ENCODE data around the gene CNTN2. TPM values are rescaled to one million over a fixed set of nuclear protein-coding genes. Genes with fewer than 3 reads are reported as not detected.

The CNTN2 gene
- total RNA-seq, 1 donor from 2014 or later, result not detected

GRCh38 chr1:205016075-205016474, 26.9 kb upstream of the CNTN2 start:
- H3K9me3 Mint-ChIP-seq, result no peaks in the 10 kb centered on the region
- TF ChIP-seq, protein P1, sequence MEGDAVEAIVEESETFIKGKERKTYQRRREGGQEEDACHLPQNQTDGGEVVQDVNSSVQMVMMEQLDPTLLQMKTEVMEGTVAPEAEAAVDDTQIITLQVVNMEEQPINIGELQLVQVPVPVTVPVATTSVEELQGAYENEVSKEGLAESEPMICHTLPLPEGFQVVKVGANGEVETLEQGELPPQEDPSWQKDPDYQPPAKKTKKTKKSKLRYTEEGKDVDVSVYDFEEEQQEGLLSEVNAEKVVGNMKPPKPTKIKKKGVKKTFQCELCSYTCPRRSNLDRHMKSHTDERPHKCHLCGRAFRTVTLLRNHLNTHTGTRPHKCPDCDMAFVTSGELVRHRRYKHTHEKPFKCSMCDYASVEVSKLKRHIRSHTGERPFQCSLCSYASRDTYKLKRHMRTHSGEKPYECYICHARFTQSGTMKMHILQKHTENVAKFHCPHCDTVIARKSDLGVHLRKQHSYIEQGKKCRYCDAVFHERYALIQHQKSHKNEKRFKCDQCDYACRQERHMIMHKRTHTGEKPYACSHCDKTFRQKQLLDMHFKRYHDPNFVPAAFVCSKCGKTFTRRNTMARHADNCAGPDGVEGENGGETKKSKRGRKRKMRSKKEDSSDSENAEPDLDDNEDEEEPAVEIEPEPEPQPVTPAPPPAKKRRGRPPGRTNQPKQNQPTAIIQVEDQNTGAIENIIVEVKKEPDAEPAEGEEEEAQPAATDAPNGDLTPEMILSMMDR (IDR thresholded peaks at IDR 0.05), result no peak
- ChIA-PET POLR2A (no interaction called here), CTCF (interaction anchor here (1.1 kb wide), 1 partner anchor 46 kb away, joined by 5 read pairs; no protein-coding TSS in a partner anchor)
- H3K36me3 Mint-ChIP-seq (ENCODE audit: low read depth), result no peaks in the 10 kb centered on the region
- no peak overlapping the region for H3K4me3 Mint-ChIP-seq
- peaks cover 2% of the 10 kb centered on the region for H3K27me3 Mint-ChIP-seq
- no peak for ATAC-seq (ENCODE audit: low read depth)
- intact Hi-C loops (cut with micrococcal nuclease), result no loop called here
- no peak for DNase-seq
- H3K4me1 Mint-ChIP-seq, result no peaks in the 10 kb centered on the region
- no peak overlapping the region for H3K27ac Mint-ChIP-seq

DNA sequence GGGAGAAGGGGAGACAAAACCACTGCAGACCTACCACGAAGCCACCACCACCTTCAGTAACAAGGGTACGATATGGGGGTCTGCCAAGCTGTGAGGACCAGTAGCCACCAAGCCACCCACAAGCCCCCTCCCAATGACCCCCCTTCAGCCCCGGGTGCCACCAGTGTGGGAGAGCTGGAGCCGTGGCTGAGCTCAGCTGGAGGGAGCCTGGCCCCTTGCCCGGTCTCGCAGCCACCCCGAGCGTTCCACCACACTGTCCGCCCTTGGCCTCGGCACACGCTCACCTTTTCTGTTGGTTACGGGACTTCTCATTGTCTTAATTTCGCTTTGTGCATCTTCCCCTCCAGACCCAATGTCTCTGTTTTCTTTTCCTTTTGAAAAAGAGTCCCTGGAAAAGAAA, 26.4 kb upstream of the CNTN2 start:
- intact Hi-C loops (cut with micrococcal nuclease), result no loop called here
- H3K4me1 Mint-ChIP-seq, result no peaks in the 10 kb centered on the region
- H3K27ac Mint-ChIP-seq, result no peak overlapping the region
- H3K4me3 Mint-ChIP-seq, result no peak overlapping the region
- H3K9me3 Mint-ChIP-seq, result no peaks in the 10 kb centered on the region
- ATAC-seq (ENCODE audit: low read depth), result no peak
- no peaks in the 10 kb centered on the region for H3K36me3 Mint-ChIP-seq (ENCODE audit: low read depth)
- TF ChIP-seq, protein P1 (IDR thresholded peaks at IDR 0.05), result no peak
- peaks cover 2% of the 10 kb centered on the region for H3K27me3 Mint-ChIP-seq
- ChIA-PET POLR2A (no interaction called here), CTCF (no interaction called here)
- no peak for DNase-seq

DNA sequence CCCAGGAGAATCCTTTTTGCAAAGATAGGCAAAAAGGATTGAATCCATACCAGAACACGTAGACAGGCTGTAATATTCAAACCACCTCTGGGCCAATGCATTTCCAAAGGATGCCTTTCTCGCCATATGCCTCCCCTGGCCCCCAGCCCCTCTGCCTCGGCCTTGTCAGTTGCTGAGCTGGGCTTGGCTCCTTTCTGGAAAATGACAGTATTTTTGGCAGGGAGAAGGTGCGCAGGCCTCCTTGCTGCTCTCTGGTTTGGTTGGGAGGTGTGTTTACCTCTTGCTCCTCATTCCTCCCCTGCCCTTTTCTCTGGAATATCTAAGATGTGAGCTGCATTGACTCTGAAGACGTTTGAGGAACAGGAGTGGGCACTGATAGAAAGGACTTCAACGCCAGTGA, 26.0 kb upstream of the CNTN2 start:
- H3K4me3 Mint-ChIP-seq, result no peak overlapping the region
- intact Hi-C loops (cut with micrococcal nuclease), result no loop called here
- H3K36me3 Mint-ChIP-seq (ENCODE audit: low read depth), result no peaks in the 10 kb centered on the region
- no peaks in the 10 kb centered on the region for H3K9me3 Mint-ChIP-seq
- ChIA-PET CTCF (no interaction called here), POLR2A (no interaction called here)
- DNase-seq (no peak), ATAC-seq (ENCODE audit: low read depth) (no peak)
- no peaks in the 10 kb centered on the region for H3K4me1 Mint-ChIP-seq
- TF ChIP-seq, protein P1 (IDR thresholded peaks at IDR 0.05), result no peak
- no peak overlapping the region for H3K27ac Mint-ChIP-seq
- H3K27me3 Mint-ChIP-seq, result peaks cover 2% of the 10 kb centered on the region

GRCh38 chr1:205017766-205018165, 25.2 kb upstream of the CNTN2 start:
- DNase-seq (no peak), ATAC-seq (ENCODE audit: low read depth) (no peak)
- no peaks in the 10 kb centered on the region for H3K9me3 Mint-ChIP-seq
- H3K4me3 Mint-ChIP-seq, result no peak overlapping the region
- ChIA-PET CTCF (no interaction called here), POLR2A (no interaction called here)
- H3K4me1 Mint-ChIP-seq, result no peaks in the 10 kb centered on the region
- no peak overlapping the region for H3K27ac Mint-ChIP-seq
- no peaks in the 10 kb centered on the region for H3K36me3 Mint-ChIP-seq (ENCODE audit: low read depth)
- peaks cover 9% of the 10 kb centered on the region for H3K27me3 Mint-ChIP-seq
- intact Hi-C loops (cut with micrococcal nuclease), result no loop called here
- TF ChIP-seq, protein P1 (IDR thresholded peaks at IDR 0.05), result no peak

- TF ChIP-seq, protein P1 (IDR thresholded peaks at IDR 0.05), result no peak
- intact Hi-C loops (cut with micrococcal nuclease), result no loop called here
- Mint-ChIP-seq H3K4me3 (no peak overlapping the region), H3K27ac (no peak overlapping the region), H3K36me3 (ENCODE audit: low read depth) (no peaks in the 10 kb centered on the region), H3K4me1 (no peaks in the 10 kb centered on the region), H3K9me3 (no peaks in the 10 kb centered on the region), H3K27me3 (peaks cover 11% of the 10 kb centered on the region)
- DNase-seq (no peak), ATAC-seq (ENCODE audit: low read depth) (no peak)
- ChIA-PET POLR2A (no interaction called here), CTCF (no interaction called here)
These were observed 24.6 kb upstream of the CNTN2 start for GRCh38 chr1:205018381-205018780.
